WTC11 (cell line): ENCODE measurements around the gene C10orf120.

Source experiments
- ESRRA ChIP-seq: sonication (generic); formaldehyde crosslinking; IDR thresholded peaks from 2 replicates; pipeline ENCODE4 v1.8.1; 2022; ENCODE audit warnings: mild to moderate bottlenecking, missing genetic modification reagents, borderline replicate concordance
- JUN ChIP-seq: sonication (generic); formaldehyde crosslinking; IDR thresholded peaks from 2 replicates; pipeline ENCODE4 v1.8.0; 2023; ENCODE audit warnings: mild to moderate bottlenecking, missing genetic modification reagents
- NR1H2 ChIP-seq: sonication (generic); formaldehyde crosslinking; IDR thresholded peaks from 2 replicates; pipeline ENCODE4 v1.9.0; 2021; ENCODE audit warnings: mild to moderate bottlenecking, moderate library complexity, missing genetic modification reagents
- SOX15 ChIP-seq: fragments of 250-450 bp; sonication (Bioruptor Pico); IDR thresholded peaks from 2 replicates; pipeline ENCODE4 v1.9.0; 2021; ENCODE audit warnings: mild to moderate bottlenecking
- ZNF138 ChIP-seq: sonication (generic); formaldehyde crosslinking; conservative IDR thresholded peaks from 2 replicates; pipeline ENCODE4 v1.8.1; 2022; ENCODE audit warnings: mild to moderate bottlenecking, moderate library complexity, missing genetic modification reagents
- TF ChIP-seq, protein P1 (sequence below): fragments of 200-600 bp; IDR thresholded peaks from 2 replicates; pipeline ENCODE4 v1.8.0; 2022; ENCODE audit warnings: antibody characterized with exemption
- TF ChIP-seq, protein P2 (sequence below): sonication (generic); formaldehyde crosslinking; IDR thresholded peaks from 2 replicates; pipeline ENCODE4 v1.8.1; 2023; ENCODE audit warnings: mild to moderate bottlenecking, missing genetic modification reagents
- TF ChIP-seq, protein P3 (sequence below): sonication (generic); formaldehyde crosslinking; IDR thresholded peaks from 2 replicates; pipeline ENCODE4 v1.8.1; 2022; ENCODE audit warnings: low read depth, missing genetic modification reagents, borderline replicate concordance
- TF ChIP-seq, protein P4 (sequence below): sonication (generic); formaldehyde crosslinking; IDR thresholded peaks from 2 replicates; pipeline ENCODE4 v1.8.0; 2022; ENCODE audit warnings: mild to moderate bottlenecking, missing genetic modification reagents
- TF ChIP-seq, protein P5 (sequence below): sonication (generic); formaldehyde crosslinking; IDR thresholded peaks from 2 replicates; pipeline ENCODE4 v1.8.0; 2022; ENCODE audit warnings: mild to moderate bottlenecking, missing genetic modification reagents

DNA sequence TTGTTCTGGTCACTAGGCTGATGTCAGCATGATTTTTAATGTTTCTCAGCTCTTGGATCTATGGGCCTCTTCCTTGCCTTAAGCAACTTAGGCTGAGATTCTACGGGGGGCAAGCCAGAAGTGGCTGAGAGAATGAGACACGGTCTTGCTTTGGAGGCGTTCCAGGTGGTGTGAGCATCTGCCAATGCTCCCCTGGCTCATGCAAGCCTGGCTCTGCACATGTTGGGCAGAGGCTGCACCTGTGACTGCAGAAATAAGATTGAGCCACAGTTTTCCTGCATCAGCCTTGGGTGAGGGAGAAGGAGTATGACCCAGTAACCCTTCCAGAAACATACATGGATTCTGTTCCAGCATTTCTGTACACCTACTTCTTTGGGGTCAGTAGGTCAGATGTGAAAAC lies 41.9 kb downstream of the C10orf120 start:
- no peak for TF ChIP-seq ZNF138
- TF ChIP-seq NR1H2 (CRISPR knock-in tag) = no peak
- TF ChIP-seq, protein P1, sequence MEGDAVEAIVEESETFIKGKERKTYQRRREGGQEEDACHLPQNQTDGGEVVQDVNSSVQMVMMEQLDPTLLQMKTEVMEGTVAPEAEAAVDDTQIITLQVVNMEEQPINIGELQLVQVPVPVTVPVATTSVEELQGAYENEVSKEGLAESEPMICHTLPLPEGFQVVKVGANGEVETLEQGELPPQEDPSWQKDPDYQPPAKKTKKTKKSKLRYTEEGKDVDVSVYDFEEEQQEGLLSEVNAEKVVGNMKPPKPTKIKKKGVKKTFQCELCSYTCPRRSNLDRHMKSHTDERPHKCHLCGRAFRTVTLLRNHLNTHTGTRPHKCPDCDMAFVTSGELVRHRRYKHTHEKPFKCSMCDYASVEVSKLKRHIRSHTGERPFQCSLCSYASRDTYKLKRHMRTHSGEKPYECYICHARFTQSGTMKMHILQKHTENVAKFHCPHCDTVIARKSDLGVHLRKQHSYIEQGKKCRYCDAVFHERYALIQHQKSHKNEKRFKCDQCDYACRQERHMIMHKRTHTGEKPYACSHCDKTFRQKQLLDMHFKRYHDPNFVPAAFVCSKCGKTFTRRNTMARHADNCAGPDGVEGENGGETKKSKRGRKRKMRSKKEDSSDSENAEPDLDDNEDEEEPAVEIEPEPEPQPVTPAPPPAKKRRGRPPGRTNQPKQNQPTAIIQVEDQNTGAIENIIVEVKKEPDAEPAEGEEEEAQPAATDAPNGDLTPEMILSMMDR = no peak
- TF ChIP-seq, protein P2, sequence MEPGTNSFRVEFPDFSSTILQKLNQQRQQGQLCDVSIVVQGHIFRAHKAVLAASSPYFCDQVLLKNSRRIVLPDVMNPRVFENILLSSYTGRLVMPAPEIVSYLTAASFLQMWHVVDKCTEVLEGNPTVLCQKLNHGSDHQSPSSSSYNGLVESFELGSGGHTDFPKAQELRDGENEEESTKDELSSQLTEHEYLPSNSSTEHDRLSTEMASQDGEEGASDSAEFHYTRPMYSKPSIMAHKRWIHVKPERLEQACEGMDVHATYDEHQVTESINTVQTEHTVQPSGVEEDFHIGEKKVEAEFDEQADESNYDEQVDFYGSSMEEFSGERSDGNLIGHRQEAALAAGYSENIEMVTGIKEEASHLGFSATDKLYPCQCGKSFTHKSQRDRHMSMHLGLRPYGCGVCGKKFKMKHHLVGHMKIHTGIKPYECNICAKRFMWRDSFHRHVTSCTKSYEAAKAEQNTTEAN (CRISPR knock-in tag) = no peak
- TF ChIP-seq JUN = no peak
- TF ChIP-seq, protein P3, sequence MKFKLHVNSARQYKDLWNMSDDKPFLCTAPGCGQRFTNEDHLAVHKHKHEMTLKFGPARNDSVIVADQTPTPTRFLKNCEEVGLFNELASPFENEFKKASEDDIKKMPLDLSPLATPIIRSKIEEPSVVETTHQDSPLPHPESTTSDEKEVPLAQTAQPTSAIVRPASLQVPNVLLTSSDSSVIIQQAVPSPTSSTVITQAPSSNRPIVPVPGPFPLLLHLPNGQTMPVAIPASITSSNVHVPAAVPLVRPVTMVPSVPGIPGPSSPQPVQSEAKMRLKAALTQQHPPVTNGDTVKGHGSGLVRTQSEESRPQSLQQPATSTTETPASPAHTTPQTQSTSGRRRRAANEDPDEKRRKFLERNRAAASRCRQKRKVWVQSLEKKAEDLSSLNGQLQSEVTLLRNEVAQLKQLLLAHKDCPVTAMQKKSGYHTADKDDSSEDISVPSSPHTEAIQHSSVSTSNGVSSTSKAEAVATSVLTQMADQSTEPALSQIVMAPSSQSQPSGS (CRISPR knock-in tag) = no peak
- TF ChIP-seq, protein P4, sequence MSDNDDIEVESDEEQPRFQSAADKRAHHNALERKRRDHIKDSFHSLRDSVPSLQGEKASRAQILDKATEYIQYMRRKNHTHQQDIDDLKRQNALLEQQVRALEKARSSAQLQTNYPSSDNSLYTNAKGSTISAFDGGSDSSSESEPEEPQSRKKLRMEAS (CRISPR knock-in tag) = no peak
- no peak for TF ChIP-seq SOX15 (CRISPR knock-in tag)
- no peak for TF ChIP-seq ESRRA
- TF ChIP-seq, protein P5, sequence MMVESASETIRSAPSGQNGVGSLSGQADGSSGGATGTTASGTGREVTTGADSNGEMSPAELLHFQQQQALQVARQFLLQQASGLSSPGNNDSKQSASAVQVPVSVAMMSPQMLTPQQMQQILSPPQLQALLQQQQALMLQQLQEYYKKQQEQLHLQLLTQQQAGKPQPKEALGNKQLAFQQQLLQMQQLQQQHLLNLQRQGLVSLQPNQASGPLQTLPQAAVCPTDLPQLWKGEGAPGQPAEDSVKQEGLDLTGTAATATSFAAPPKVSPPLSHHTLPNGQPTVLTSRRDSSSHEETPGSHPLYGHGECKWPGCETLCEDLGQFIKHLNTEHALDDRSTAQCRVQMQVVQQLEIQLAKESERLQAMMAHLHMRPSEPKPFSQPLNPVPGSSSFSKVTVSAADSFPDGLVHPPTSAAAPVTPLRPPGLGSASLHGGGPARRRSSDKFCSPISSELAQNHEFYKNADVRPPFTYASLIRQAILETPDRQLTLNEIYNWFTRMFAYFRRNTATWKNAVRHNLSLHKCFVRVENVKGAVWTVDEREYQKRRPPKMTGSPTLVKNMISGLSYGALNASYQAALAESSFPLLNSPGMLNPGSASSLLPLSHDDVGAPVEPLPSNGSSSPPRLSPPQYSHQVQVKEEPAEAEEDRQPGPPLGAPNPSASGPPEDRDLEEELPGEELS (CRISPR knock-in tag) = no peak
